ENCODE results near the gene ITPA.

DNA sequence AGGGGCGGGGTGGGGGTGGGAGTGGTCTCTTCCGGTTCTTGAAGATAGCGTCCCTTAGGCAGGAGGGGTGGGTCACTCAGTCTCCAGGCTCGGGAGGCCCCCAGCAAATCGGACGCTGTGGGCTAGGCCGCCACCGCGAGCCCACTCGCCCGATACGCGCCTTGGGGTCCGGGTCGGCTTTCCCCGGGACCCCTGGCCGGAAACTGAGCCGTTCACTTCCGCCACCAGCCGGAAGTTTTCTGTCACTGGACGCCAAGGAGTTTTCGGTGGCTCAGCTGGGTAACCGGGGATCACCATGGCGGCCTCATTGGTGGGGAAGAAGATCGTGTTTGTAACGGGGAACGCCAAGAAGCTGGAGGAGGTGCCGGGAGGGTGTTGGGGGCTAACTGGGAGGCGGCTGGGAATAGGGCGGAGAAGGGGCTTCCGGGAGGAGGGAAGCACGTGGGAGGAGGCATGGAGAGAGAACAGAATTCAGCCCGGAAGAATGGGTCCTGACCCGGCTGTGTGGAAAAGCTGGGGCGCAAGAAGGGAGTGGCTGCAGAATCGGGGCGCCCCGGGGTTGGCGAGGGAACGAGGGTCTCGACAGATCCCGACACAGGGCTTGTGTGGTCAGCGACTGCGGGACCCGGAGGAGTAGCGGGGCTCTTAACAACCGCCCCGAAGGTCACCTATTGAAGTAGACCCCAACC, at the start of gene ITPA:
- TF ChIP-seq CTCF (IDR thresholded peaks at IDR 0.05; ENCODE audit: low read depth, low read length) (no peak), POLR2A (IDR thresholded peaks at IDR 0.05; ENCODE audit: extremely low read depth, insufficient read length) (peak; percentile 67)

Measured in NB4 (cell line).